ENCODE data around the gene TANGO2. TPM values are rescaled to one million over a fixed set of nuclear protein-coding genes. Genes with fewer than 3 reads are reported as not detected.

Gene TANGO2
- polyA plus RNA-seq, 1 donor from 2014 or later: 12.7 TPM

- Histone ChIP-seq H3F3A (ENCODE audit: insufficient read depth, low read length, poor library complexity, severe bottlenecking) (no peaks in the 10 kb centered on the region), H3K36me3 (ENCODE audit: insufficient read depth, low read length) (peaks cover 6% of the 10 kb centered on the region), H3K9ac (ENCODE audit: low read length) (no peak overlapping the region), H3K79me2 (replicated peaks; ENCODE audit: insufficient read depth, low read length) (peaks cover 12% of the 10 kb centered on the region), H2AFZ (ENCODE audit: low read depth, low read length) (no peak overlapping the region), H3K27ac (ENCODE audit: low read length) (no peak overlapping the region), H3K4me2 (ENCODE audit: low read length) (no peak overlapping the region), H3K9me3 (ENCODE audit: low read length) (no peaks in the 10 kb centered on the region), H4K20me1 (ENCODE audit: insufficient read depth) (no peaks in the 10 kb centered on the region), H3K4me3 (ENCODE audit: low read length) (no peak overlapping the region), H3K27me3 (ENCODE audit: insufficient read depth, low read depth, low read length) (no peaks in the 10 kb centered on the region), H3K9me2 (ENCODE audit: insufficient read depth, low read length) (no peaks in the 10 kb centered on the region)
- TF ChIP-seq SMC3 (conservative IDR thresholded peaks at IDR 0.05; ENCODE audit: poor library complexity) (no peak), TAF1 (IDR thresholded peaks at IDR 0.05; ENCODE audit: low read depth) (no peak), REST (IDR thresholded peaks at IDR 0.05; ENCODE audit: borderline replicate concordance) (no peak), EZH2 (IDR thresholded peaks at IDR 0.05; ENCODE audit: borderline replicate concordance, insufficient read depth, low read length, poor library complexity, severe bottlenecking) (no peak), EP300 (conservative IDR thresholded peaks at IDR 0.05; ENCODE audit: poor library complexity, severe bottlenecking) (no peak), RAD21 (conservative IDR thresholded peaks at IDR 0.05) (no peak), POLR2AphosphoS5 (IDR thresholded peaks at IDR 0.05) (no peak)
Observed at GRCh38 chr22:20090730-20091240, 69.9 kb downstream of the TANGO2 start.

- no peak overlapping the region for H3K4me3 ChIP-seq (ENCODE audit: low read length)
- peaks cover 6% of the 10 kb centered on the region for H3K79me2 ChIP-seq (replicated peaks; ENCODE audit: insufficient read depth, low read length)
- H4K20me1 ChIP-seq (ENCODE audit: insufficient read depth): no peaks in the 10 kb centered on the region
- H3K9me2 ChIP-seq (ENCODE audit: insufficient read depth, low read length): no peaks in the 10 kb centered on the region
- no peaks in the 10 kb centered on the region for H3F3A ChIP-seq (ENCODE audit: insufficient read depth, low read length, poor library complexity, severe bottlenecking)
- no peak overlapping the region for H2AFZ ChIP-seq (ENCODE audit: low read depth, low read length)
- no peak overlapping the region for H3K4me2 ChIP-seq (ENCODE audit: low read length)
- H3K36me3 ChIP-seq (ENCODE audit: insufficient read depth, low read length): peaks cover 9% of the 10 kb centered on the region
- H3K27me3 ChIP-seq (ENCODE audit: insufficient read depth, low read depth, low read length): no peaks in the 10 kb centered on the region
- H3K9ac ChIP-seq (ENCODE audit: low read length): no peak overlapping the region
- no peak overlapping the region for H3K27ac ChIP-seq (ENCODE audit: low read length)
- no peaks in the 10 kb centered on the region for H3K9me3 ChIP-seq (ENCODE audit: low read length)
- no peak for TF ChIP-seq SMC3 (conservative IDR thresholded peaks at IDR 0.05; ENCODE audit: poor library complexity)
- no peak for TF ChIP-seq REST (IDR thresholded peaks at IDR 0.05; ENCODE audit: borderline replicate concordance)
- TF ChIP-seq MXI1 (conservative IDR thresholded peaks at IDR 0.05; ENCODE audit: poor library complexity, severe bottlenecking): no peak
- TF ChIP-seq EZH2 (IDR thresholded peaks at IDR 0.05; ENCODE audit: borderline replicate concordance, insufficient read depth, low read length, poor library complexity, severe bottlenecking): no peak
- TF ChIP-seq EP300 (conservative IDR thresholded peaks at IDR 0.05; ENCODE audit: poor library complexity, severe bottlenecking): no peak
- no peak for TF ChIP-seq POLR2AphosphoS5 (IDR thresholded peaks at IDR 0.05)
- TF ChIP-seq RAD21 (conservative IDR thresholded peaks at IDR 0.05): no peak
- no peak for TF ChIP-seq TAF1 (IDR thresholded peaks at IDR 0.05; ENCODE audit: low read depth)
- TF ChIP-seq CTCF (IDR thresholded peaks at IDR 0.05; ENCODE audit: poor library complexity, severe bottlenecking): no peak
Observed at GRCh38 chr22:20091690-20092476, 71.0 kb downstream of the TANGO2 start.

All from neural cell (in vitro differentiated cells).